Osteocyte (in vitro differentiated cells): ENCODE data around the gene POP7. TPM values are rescaled to one million over a fixed set of nuclear protein-coding genes. Genes with fewer than 3 reads are reported as not detected.
"Not testable (repeated sequence)": the region's sequence is repeated elsewhere in the genome, so short reads cannot be mapped to it uniquely, and the experiment has no call there.

ENCODE experiments used
- DNase-seq: peaks from one replicate; pipeline ENCODE4 v3.0.0; 2021; ENCODE audit warnings: mixed read lengths; ENCODE audit not compliant: unreplicated experiment; ENCODE audit errors: extremely low spot score
- H3K27ac Mint-ChIP-seq: one replicate; pipeline ENCODE4 v1.8.0; 2021; ENCODE audit warnings: mild to moderate bottlenecking, mixed read lengths; ENCODE audit not compliant: unreplicated experiment
- H3K27me3 Mint-ChIP-seq: one replicate; pipeline ENCODE4 v1.8.0; 2021; ENCODE audit warnings: mixed read lengths; ENCODE audit not compliant: unreplicated experiment
- H3K36me3 Mint-ChIP-seq: one replicate; pipeline ENCODE4 v1.8.0; 2021; ENCODE audit warnings: mixed read lengths; ENCODE audit not compliant: unreplicated experiment
- H3K4me1 Mint-ChIP-seq: one replicate; pipeline ENCODE4 v1.8.0; 2021; ENCODE audit warnings: mixed read lengths; ENCODE audit not compliant: unreplicated experiment
- H3K4me3 Mint-ChIP-seq: one replicate; pipeline ENCODE4 v1.8.0; 2021; ENCODE audit warnings: mild to moderate bottlenecking, moderate library complexity, mixed read lengths; ENCODE audit not compliant: unreplicated experiment
- H3K9me3 Mint-ChIP-seq: one replicate; pipeline ENCODE4 v1.8.0; 2021; ENCODE audit warnings: mixed read lengths; ENCODE audit not compliant: unreplicated experiment
- CTCF ChIP-seq: fragments of 200-600 bp; sonication (generic); IDR thresholded peaks from 2 replicates; pipeline ENCODE4 v1.5.0; 2021; ENCODE audit warnings: antibody characterized with exemption, mild to moderate bottlenecking, moderate library complexity
- total RNA-seq: library from RNA; stranded (reverse); gene quantifications from 2 replicates; pipeline ENCODE4 v1.2.1, GENCODE V29; 2021

The POP7 gene
- total RNA-seq, 1 donor from 2014 or later: 19.3 TPM

- H3K9me3 Mint-ChIP-seq: no peaks in the 10 kb centered on the region
- no peak overlapping the region for H3K4me3 Mint-ChIP-seq
- H3K4me1 Mint-ChIP-seq: peaks cover 22% of the 10 kb centered on the region
- no peak for TF ChIP-seq CTCF
- H3K36me3 Mint-ChIP-seq: no peaks in the 10 kb centered on the region
- DNase-seq: no peak
- peaks cover 17% of the 10 kb centered on the region for H3K27me3 Mint-ChIP-seq
- H3K27ac Mint-ChIP-seq: no peak overlapping the region
These were observed 9.8 kb upstream of the POP7 start for GRCh38 chr7:100696123-100696521.

DNA sequence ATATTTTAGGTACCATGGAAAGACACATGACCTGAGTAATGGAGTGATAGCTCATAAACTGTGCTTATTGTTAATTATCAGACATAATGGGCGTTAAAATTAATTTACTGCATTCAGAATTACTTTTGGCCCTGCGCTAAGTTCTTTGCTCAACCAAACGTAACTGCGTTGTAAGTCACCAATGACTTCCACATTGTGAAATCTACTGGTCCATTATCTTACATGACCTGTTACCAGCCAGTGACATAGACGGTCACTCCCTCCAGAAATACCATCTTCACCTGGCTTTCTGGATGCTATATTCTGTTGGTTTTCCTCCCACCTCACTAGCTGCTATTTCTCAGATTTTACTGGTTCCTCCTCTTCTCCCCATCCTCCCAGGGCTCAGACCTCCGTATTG, 6.9 kb upstream of the POP7 start:
- peaks cover 22% of the 10 kb centered on the region for H3K27me3 Mint-ChIP-seq
- DNase-seq: no peak
- H3K4me1 Mint-ChIP-seq: no peaks in the 10 kb centered on the region
- H3K4me3 Mint-ChIP-seq: no peak overlapping the region
- no peak overlapping the region for H3K27ac Mint-ChIP-seq
- no peak for TF ChIP-seq CTCF
- H3K9me3 Mint-ChIP-seq: no peaks in the 10 kb centered on the region
- no peaks in the 10 kb centered on the region for H3K36me3 Mint-ChIP-seq

DNA sequence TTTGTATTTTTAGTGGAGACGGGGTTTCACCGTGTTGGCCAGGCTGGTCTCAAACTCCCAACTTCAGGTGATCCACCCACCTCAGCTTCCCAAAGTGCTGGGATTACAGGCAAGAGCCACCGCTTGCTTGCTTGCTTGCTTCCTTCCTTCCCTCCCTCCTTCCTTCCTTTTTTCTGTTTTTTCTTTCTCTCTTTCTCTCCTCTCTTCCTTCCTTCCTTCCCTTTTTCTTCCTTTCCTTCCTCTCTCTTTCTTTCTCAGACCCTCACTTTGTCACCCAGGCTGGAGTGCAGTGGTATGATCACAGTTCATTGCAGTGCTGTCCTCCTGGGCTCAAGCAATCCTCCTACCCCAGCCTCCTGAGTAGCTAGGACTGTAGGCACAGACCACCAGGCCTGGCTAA, 4.8 kb upstream of the POP7 start:
- not testable (repeated sequence) for H3K36me3 Mint-ChIP-seq, H3K27ac Mint-ChIP-seq, H3K4me3 Mint-ChIP-seq, H3K4me1 Mint-ChIP-seq, H3K9me3 Mint-ChIP-seq, DNase-seq
- H3K27me3 Mint-ChIP-seq: peaks cover 22% of the 10 kb centered on the region

DNA sequence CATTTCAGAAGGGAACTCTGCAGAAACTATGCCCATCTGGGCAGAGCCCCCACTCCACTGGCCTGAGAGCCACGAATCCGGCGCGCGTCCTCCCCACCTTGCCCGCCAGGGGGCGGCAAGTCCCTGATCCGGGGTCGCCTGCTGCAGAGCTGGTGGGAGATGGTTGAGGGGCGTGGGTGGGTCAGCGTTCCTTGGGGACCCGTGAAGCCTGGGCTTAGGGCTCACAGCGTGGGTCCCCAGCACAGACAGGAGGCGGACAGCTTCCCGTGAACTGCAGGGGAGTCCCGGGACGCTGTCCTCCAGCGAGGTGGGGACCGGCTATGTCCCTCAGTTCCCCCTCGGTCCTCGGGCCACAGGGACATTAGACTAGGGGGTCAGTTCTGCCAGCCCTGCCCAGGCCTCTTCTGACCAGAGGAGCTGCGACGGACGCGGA, 585 bp upstream of the POP7 start:
- H3K27ac Mint-ChIP-seq: peak overlapping the region; percentile 83
- H3K27me3 Mint-ChIP-seq: peaks cover 6% of the 10 kb centered on the region
- H3K36me3 Mint-ChIP-seq: peaks cover 1% of the 10 kb centered on the region
- peak; percentile 95 for DNase-seq
- peak overlapping the region; percentile 96 for H3K4me3 Mint-ChIP-seq
- peak; percentile 99 for TF ChIP-seq CTCF
- H3K9me3 Mint-ChIP-seq: no peaks in the 10 kb centered on the region
- H3K4me1 Mint-ChIP-seq: peaks cover 16% of the 10 kb centered on the region

GRCh38 chr7:100706672-100707311, 871 bp downstream of the POP7 start:
- Mint-ChIP-seq H3K4me1 (peaks cover 16% of the 10 kb centered on the region), H3K9me3 (no peaks in the 10 kb centered on the region), H3K27ac (peak overlapping the region; percentile 83), H3K27me3 (no peaks in the 10 kb centered on the region), H3K36me3 (peaks cover 1% of the 10 kb centered on the region), H3K4me3 (peak overlapping the region; percentile 96)
- no peak for TF ChIP-seq CTCF
- no peak for DNase-seq
